Activated gamma-delta T cell (primary cell): Measurements from ENCODE around the gene PRH2.

Experiments
- DNase-seq: peaks from one replicate; lab custom pipeline; 2025; lab: John Stamatoyannopoulos, UW
- total RNA-seq, 2 donors: gene quantifications; one replicate each; lab custom pipeline; 2026; lab: John Stamatoyannopoulos, UW

The PRH2 gene
- total RNA-seq: 0 reads per million in 2 donors

DNA sequence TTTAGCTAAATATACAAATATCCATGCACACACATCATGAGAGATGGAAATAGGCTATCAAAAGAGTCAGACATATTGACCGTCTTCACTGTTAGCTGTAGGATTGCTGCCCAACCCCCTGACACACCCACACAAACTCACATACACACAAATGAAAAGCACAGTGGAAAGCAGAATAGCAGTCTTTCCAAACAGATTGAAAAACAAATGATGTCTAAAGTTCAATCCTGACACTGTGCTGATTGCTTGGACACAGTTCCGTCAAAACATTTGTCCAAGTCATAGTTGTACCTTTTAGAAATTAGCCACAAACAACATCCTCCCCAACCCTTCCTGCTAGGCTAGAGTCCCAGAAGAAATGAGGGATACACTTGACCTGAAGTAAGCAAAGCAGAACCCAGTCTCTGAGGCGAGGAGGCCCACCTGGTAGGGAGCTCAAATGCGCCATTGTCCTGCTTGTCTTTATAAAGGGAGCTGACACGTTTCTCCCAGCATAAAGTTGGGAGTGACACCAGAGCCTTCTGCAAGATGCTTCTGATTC lies at the start of gene PRH2:
Gene PRH2 (plus strand): TSS at position 491 of the 541 bp plus-strand sequence. CDS start 38 bp downstream, at position 529.
- DNase-seq: no peak

DNA sequence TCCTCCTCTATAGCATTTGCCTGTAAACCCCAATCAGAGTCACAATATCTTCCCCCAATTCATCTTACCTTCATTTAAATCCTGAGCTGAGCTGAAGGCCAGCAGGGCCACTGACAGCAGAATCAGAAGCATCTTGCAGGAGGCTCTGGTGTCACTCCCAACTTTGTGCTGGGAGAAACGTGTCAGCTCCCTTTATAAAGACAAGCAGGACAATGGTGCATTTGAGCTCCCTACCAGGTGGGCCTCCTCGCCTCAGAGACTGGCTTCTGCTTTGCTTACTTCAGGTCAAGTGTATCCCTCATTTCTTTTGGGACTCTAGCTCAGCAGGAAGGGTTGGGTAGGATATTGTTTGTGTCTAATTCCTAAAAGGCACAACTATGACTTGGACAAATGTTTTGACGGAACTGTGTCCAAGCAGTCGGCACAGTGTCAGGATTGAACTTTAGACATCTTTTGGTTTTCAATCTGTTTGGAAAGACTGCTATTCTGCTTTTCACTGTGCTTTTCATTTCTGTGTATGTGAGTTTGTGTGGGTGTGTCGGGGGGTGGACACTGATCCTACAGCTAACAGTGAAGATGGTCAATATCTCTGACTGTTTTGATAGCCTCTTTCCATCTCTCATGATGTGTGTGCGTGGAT lies 44.8 kb upstream of the PRH2 start, which contains the start of gene PRH1:
Gene PRH1 (minus strand): TSS at position 170 of the 640 bp plus-strand sequence. CDS start 38 bp downstream, at position 132.
- no peak for DNase-seq

DNA sequence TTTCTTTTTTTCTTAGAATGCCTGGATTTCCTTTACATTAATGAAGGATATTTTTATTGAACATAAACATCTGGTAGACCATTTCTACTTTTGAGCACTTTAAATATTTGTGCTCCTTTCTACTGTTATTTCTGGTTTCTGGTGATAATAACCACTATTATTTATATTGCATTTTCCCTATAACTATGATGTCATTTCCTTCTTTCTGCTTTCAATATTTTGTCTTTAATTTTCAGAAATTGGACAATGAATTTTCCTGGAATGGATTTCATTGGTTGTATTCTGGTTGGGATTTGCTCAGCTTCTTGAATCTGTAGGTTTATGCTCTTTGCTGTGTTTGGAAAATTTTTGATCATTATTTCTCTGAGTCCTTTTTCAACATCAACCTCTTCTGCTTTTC lies 39.8 kb upstream of the PRH2 start:
- no peak for DNase-seq

DNA sequence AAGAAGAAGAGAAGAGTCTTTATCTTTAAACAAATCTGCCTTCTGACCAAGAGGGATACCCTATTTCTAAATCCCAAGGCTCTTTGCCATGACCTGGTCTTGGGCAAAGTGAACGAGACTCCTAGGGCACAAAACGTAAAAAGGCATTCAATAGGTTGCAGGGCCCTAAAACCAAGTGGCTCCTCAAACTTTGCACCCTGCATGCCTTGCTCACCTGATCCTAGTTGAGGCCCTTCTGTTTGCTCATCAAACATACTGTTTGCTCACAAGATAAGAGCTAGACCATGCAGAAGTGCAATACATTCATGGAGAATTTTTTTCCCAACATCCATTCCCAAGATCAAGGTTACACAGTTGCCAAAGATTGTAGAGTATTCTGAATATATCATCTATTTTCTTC lies 37.1 kb upstream of the PRH2 start:
- DNase-seq: no peak

DNA sequence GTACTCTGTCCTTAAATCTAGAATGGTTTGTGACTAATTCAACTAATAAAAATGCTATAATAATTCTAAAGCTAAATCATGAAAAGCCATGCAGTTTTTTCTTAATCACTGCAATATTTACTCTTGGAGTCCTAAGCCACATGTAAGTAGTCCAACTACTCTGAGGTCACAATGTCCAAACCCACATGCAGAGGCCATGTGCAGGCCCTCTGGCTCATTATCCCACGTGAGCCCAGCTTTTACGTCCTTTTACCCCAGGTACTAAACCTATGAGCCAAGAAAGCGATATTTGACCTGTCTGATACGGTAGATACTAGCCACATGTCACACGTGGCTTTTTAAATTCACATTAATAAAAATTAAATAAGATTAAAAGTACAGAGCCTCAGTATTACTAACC lies 32.2 kb upstream of the PRH2 start:
- no peak for DNase-seq

DNA sequence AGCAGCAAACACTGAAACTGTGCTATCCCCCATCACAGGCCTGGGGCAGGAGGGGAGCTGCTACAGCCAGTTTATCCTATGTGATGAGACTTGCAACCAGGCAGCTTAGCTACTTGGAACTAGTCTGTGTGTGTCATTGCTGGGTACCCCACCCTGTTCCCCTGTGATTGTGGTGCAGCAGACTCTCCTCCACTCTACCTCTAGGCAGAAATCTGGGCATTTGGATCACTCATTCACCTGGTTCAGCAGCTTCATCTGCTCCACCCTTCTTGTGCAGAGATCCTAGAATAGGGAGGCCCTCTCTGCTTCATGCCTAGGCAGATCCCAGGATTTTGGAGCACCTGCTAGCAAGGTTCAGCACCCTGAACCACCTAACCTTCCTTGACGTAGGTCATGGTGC lies 28.5 kb upstream of the PRH2 start:
- no peak for DNase-seq

DNA sequence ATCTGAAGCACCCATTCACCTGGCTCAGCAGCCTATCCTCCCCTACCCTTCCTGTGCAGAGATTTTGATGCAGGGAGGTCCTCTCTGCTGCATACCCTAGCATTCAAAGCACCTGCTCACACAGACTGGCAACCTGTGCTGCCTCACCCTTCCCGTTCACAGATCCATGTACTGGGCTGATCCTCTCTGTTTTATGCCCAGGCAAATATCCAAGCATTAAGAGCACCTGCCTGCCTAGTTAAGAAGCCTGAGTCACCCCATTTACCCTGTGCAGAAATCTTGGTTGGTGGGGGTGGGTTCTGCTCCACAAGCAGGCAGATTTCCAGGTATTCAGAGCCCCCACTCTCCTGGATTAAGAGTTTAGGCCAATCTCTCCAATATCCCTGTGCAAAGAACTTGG lies 28.1 kb upstream of the PRH2 start:
- DNase-seq: no peak

DNA sequence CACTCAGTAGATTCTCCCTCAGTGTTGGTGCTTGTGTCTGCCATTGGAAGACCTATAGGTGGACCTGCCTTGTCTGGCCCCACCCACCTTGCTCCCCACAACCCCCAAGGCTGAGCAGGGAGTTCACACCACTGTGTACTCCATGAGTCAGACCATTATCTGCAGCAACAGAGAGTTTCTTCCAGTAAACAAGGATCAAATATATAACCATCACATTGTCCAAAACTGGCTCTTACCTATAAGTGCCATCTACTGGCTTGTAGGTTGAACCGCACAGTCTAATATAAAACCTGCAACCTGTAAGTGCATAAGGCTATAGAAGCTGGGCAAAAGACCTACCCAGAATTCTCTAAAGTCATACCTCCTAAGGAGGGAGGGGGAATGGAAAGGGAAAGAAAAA lies 27.6 kb upstream of the PRH2 start:
- no peak for DNase-seq

DNA sequence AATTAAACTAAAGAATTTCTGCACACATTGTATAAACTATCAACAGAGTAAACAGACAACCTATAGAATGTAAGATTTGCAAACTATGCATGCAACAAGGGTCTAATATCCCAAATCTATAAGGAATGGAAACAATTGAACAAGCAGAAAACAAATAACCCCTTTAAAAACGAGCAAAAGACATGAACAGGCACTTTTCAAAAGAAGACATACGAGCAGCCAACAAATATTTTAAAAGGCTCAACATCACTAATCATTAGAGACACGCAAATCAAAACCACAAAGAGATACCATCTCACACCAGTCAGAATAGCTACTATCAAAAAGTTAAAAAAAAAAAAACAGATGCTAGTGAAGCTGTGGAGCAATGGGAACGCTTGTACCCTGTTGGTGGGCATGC lies 24.4 kb upstream of the PRH2 start:
- no peak for DNase-seq

DNA sequence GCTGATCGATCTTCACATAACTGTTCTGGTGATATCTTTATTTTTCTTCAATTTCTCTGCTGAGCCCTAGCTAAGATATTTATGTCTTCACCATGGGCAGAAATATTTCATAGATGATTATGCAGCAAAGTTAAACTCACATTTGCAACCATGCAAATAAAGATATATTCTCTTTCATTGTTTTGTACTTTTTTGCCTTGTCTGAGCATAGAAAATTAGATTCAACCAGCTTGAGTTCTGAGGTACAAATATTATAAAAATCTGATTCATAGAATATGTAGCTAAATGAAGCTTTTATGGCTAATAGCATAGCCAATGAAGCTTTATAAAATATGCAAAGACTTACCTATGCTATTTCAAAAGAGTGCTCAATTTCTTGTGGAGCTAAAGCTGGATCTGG lies 19.6 kb upstream of the PRH2 start, which contains the start of gene TAS2R13:
Gene TAS2R13 (minus strand): TSS at position 101 of the 400 bp plus-strand sequence. CDS start 264 bp downstream, outside the sequence.
- no peak for DNase-seq

DNA sequence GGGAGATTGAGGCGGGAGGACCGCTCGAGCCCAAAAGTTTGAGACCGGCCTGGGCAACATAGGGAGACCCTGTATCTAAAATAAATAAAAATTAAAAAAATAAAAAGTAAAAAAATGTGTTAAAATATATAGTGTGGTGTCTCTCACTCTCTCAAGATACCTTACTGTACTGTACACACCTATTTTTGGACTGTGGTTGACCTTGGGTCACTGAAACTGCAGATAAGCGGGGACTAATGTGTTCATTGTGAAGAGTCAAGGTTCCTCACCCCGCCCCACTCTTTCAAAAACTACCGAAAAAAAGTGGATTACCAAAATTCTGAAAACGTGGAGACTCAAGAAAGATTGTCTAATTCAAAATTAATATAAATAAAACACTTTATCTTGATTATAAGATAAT lies 18.7 kb upstream of the PRH2 start:
- no peak for DNase-seq

DNA sequence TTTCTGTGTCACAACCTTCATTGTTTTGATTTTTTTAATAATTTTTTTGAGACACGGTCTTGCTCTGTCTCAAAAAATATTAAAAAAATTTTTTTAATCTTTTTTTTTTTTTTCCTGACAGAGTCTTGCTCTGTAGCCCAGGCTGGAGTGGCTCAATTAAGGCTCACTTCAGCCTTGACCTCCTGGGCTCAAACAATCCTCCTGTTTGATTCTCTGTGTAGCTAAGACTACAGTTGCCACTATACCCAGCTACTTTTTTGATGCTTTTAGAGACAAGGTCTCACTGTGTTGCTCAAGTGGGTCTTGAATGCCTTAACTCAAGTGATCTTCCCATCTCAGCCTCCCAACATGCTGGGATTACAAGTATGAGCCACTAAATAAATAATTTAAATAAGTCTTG lies 9.2 kb upstream of the PRH2 start:
- no peak for DNase-seq

DNA sequence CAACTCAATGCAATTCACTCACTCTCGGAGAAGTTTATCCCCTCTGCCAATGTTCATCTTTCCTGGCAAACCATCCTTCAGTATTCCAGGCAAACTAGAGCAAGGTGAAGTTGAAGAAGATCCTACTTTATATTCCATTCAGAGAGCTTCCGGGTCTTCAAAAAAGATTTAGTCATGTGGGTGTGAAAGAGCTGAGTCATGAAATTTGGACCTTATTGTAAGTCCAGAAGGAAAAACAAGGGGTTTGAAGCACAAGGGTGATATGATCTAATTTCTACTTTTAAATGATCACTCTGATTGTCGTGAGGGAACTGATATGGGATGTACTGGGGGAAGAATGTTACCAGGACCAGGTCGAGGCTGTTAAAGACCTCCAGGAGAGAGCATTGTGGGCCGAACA lies 2.8 kb upstream of the PRH2 start:
- no peak for DNase-seq

DNA sequence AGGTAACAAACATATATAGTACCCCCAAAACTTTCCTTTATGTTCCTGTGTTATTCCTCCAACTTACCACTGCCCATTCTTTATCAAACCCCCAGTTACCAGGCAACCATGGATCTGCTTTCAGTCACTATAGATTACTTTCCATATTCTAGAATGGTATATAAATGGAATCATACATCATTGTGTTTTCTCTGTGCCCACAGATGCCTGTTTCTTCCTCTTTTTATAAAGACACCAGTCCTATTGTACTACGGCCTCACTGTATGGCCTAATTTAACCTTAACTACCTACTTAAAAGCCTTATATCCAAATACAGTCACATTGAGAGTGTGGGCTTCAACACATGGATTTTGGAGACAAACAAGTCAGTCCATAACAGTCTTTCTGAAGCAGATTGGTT lies 7.5 kb downstream of the PRH2 start:
- no peak for DNase-seq

DNA sequence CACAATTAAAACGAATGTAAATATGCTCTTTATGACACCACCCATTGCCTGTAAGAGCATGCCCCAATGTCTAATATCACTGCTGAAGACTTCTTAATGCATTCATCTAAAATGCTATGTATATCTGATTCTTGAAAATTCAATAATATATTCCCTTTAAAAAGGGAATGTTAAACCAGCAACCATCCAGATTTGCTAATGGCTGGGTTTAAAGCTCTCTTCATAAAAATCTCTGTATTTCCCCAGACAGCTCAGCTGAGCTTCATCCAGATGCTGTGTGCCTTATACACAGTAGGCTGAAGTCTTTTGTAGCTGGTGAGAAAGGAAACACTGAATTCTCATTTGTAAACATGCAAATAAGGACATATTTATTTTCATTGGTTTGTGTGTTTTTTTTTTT lies 10.1 kb downstream of the PRH2 start, which contains the start of gene TAS2R14:
Gene TAS2R14 (minus strand): TSS at position 101 of the 400 bp plus-strand sequence. CDS start 56 bp downstream, at position 45.
- no peak for DNase-seq

DNA sequence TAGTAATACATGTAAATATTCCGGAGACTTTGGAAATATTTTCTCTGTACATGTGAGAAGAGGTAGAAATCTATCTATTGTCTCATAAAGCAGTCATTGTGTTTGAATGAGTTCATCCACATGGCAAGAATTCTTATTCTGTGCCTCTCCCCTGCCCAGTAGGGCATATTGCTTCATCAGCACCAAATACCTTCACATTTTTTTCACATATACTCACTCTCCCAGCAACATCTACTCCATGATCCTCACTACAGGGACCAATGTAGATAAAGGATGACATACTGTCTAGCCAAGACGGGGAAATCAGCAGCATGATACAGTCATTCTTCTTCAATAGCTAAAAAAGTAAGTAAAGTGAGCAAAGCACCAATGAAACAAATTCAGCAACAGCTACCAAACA lies 11.4 kb downstream of the PRH2 start:
- DNase-seq: no peak

DNA sequence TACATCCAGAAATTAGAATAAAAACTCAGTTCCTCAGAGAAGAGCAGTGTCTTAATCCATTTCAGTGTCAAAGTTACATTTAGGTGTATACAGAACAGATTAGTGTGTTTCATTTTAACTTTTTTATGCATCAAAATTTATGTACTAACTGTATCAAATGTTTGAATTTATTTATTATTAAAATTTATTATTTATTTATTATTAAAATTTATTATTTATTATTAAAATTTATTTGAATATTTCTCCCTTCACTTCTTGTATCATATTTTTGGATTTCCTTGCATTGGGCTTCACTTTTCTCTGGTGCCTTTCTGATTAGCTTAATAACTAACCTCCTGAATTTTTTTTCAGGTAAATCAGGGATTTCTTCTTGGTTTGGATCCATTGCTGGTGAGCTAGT lies 12.3 kb downstream of the PRH2 start:
- DNase-seq: no peak

DNA sequence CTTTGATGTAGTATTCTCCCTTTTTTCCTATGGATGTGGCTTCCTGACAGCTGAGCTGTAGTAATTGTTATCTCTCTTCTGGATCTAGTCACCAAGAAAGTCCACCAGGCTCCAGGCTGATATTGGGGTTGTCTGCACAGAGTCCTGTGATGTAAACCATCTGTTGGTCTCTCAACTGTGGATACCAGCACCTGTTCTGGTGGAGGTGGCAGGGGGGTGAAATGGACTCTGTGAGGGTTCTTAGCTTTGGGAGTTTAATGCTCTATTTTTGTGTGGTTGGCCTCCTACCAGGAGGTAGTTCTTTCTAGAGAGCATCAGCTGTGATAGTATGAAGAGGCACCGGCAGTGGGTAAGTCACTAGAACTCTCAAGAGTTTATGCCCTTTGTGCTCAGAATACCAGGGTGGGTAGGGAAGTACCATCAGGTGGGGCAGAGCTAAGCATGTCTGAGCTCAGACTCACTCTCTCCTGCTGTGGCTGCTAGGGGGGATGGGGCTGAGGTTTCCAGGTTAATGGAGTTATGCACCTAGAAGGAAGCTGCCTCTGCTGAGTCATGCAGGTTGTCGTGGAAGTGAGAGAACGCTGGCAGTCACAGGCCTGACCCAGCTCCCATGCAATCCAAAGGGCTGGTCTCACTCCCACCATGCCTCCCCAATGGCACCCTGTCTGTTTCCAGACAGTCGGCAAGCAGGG lies 13.0 kb downstream of the PRH2 start:
- no peak for DNase-seq

DNA sequence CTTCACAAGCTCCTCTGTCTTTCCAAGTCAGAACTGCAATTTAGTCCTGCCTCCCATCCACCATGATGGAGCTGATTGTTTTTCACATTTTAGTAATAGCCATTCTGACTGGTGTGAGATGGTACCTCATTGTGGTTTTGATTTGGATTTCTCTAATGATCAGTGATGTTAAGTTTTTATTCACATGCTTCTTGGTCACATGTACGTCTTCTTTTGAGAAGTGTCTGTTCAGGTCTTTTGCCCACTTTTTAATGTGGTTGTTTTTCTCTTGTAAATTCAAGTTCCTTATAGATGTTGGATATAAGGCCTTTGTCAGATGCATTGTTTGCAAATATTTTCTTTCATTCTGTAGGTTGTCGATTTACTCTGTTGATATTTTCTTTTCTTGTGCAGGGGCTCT lies 14.1 kb downstream of the PRH2 start:
- no peak for DNase-seq

DNA sequence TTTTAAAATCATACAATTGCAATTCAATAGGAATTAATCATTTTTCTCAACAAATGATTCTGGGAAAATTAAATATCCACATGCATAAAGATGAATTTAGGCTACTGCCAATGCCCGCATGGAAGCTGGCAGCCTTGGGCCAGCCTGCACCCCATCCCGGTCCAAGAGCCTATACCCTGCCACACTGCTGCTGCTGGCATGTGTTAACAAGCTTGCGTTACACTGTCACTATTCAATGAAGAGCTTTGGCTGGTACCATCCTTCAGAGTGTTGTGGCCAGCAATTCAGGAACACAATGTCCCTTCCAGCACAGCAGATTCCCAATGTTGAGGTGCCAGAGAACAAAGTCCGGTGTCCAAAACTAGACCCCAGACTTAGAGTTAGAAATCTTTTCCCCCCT lies 23.6 kb downstream of the PRH2 start:
- DNase-seq: no peak

DNA sequence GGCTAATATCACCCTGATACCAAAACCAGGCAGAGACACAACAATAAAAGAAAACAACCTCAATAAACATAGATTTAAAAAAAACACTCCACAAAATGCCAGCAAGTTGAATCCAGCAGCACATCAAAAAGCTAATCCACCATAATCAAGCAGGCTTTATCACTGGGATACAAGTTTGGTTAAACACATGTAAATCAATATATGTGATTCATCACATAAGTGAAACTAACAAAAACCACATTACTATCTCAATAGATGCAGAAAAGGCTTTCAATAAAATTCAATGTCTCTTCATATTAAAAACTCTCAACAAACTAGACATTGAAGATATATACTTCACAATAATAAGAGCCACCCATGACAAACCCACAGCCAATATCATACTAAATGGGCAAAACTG lies 27.0 kb downstream of the PRH2 start:
- no peak for DNase-seq

DNA sequence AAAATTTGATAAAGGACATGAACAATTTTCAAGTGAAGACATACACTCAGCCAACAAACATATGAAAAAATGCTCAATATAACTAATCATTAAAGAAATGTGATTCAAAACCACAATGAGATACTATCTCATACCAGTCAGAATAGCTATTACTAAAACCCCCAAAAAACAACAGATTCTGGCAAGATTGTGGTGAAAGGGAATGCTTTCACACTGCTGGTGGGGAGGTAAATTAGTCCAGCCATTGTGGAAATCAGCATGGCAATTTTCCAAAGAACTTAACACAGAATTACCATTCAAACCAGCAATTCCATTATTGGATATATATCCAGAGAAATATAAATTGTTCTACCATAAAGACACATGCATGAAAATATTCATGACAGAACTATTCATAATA lies 28.7 kb downstream of the PRH2 start:
- DNase-seq: no peak

DNA sequence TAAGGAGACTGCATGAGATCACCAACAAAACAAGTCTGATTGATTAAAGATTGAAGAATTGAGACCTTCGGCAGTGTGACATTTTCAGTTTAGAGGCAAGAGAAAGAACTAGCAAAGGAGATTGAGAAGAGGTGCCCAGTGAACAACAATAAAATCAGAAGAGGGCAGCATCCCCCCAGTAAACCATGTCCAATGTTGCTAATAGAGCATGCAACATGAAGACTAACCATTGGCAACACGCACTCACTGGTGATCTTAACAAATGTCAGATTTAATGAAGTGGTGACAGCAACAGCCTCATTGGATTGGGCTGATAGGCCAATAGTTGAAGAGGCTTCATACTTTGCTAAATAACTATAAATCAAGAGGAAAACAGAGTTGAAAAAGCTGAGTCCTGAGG lies 30.8 kb downstream of the PRH2 start:
- no peak for DNase-seq
